Gastrocnemius medialis (tissue), 4 donors: ENCODE measurements around the gene HIVEP3. TPM values are rescaled to one million over a fixed set of nuclear protein-coding genes. Genes with fewer than 3 reads are reported as not detected.
A peak's percentile ranks its signal among the peaks of the same experiment; 100 is the strongest.

Experiments used
- ATAC-seq, 2 donors: fragments of 150-250 bp; one replicate each; pipeline ENCODE4 v1.9.1; 2016
- DNase-seq, 2 donors: peaks; one replicate each; pipeline ENCODE4 v3.0.0-alpha.2; 2019
- H3K27ac ChIP-seq, 4 donors: fragments of 200-600 bp; sonication (generic); 1 replicate in 1 of 4; 2 replicates in 3 of 4; pipeline ENCODE4 v1.5.1; 2016 to 2018; ENCODE audit warnings: mild to moderate bottlenecking in 2 of 4, moderate library complexity in 1 of 4
- H3K27me3 ChIP-seq, 3 donors: fragments of 200-600 bp; sonication (generic) in 2 of 3; 1 replicate in 1 of 3; 2 replicates in 2 of 3; pipeline versions ENCODE4 v1.5.1 to v1.6.0; 2016 to 2019; ENCODE audit warnings: mild to moderate bottlenecking in 1 of 3, moderate library complexity in 1 of 3
- H3K36me3 ChIP-seq, 2 donors: fragments of 200-600 bp; sonication (generic) in 1 of 2; one replicate each; pipeline ENCODE4 v1.5.1; 2017 to 2018
- H3K4me1 ChIP-seq, 2 donors: fragments of 200-600 bp; sonication (generic) in 1 of 2; one replicate each; pipeline ENCODE4 v1.5.1; 2016 to 2017; ENCODE audit warnings: mild to moderate bottlenecking in 2 of 2
- H3K4me3 ChIP-seq, 4 donors: fragments of 200-600 bp; sonication (generic) in 3 of 4; 1 replicate in 1 of 4; 2 replicates in 3 of 4; pipeline ENCODE4 v1.5.1; 2016 to 2019; ENCODE audit warnings: mild to moderate bottlenecking in 2 of 4
- H3K9me3 ChIP-seq, 3 donors: fragments of 200-600 bp; sonication (generic) in 2 of 3; 1 replicate in 1 of 3; 2 replicates in 2 of 3; pipeline ENCODE4 v1.5.1; 2016 to 2019
- POLR2A ChIP-seq, 2 donors: fragments of 450-650 bp; IDR thresholded peaks; one replicate each; pipeline ENCODE4 v1.6.1; 2017; ENCODE audit warnings: antibody characterized with exemption in 2 of 2, mild to moderate bottlenecking in 2 of 2, moderate library complexity in 2 of 2
- in situ Hi-C, 4 donors: fragments of 200-750 bp; cut with MboI; loops; one replicate each; pipeline versions ENCODE4 v1.15.0 to v1.8.0; 2017; ENCODE audit warnings: low sequenced_read_pairs in 4 of 4
- intact Hi-C: fragments of 100-400 bp; cut with DNase I; formaldehyde crosslinking; loops from one replicate; pipeline ENCODE4 v1.15.1; 2023; ENCODE audit warnings: low total_unique reads
- total RNA-seq, 4 donors: library from RNA; depleted of rRNA; stranded (reverse); fragments of >200 nt; gene quantifications; one replicate each; pipeline versions ENCODE4 v1.1.0 to v1.2.3, GENCODE V29; 2016
- TF ChIP-seq, protein P1 (sequence below), 5 experiments: fragments of 450-650 bp in 3 of 5; fragments of 200-600 bp in 2 of 5; sonication (generic) in 2 of 5; IDR thresholded peaks in 4 of 5; conservative IDR thresholded peaks in 1 of 5; 1 replicate in 4 of 5; 2 replicates in 1 of 5; pipeline ENCODE4 v1.5.1; 2016 to 2019; ENCODE audit warnings: antibody characterized with exemption in 5 of 5, mild to moderate bottlenecking in 3 of 5, moderate library complexity in 3 of 5

HIVEP3 gene
- total RNA-seq, 4 donors from 2014 or later = 0.80 to 1.8 (median 1.3) TPM

DNA sequence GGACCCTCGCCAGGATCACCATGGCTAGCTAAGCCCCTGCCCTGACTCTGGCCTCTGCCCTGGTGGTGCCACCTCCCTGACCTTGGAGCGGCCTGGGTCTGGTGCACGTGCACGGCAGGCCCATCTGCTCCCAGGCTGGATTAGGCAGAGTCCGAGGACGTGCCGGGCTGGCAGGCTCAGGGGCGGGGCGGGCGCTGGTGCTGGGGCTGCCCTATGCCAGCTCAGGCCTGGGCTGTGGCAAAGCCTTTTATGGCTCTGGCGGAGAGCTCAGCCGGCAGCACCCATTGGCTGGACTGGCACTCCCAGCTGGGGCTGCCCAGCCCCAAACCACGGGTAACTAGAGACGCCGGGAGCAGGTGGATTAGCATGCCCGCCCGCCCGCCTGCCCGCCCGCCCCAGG is 417.1 kb downstream of the HIVEP3 start:
- ATAC-seq (peak; percentile 47 to 61), DNase-seq (peak; percentile 91 to 97)
- H3K4me3 ChIP-seq = no peak overlapping the region
- H3K4me1 ChIP-seq = peaks cover 52% of the 10 kb centered on the region in 2 donors
- in situ Hi-C loops = no loop called here
- TF ChIP-seq POLR2A (IDR thresholded peaks at IDR 0.05) = peak; percentile 25 to 47
- TF ChIP-seq, protein P1, sequence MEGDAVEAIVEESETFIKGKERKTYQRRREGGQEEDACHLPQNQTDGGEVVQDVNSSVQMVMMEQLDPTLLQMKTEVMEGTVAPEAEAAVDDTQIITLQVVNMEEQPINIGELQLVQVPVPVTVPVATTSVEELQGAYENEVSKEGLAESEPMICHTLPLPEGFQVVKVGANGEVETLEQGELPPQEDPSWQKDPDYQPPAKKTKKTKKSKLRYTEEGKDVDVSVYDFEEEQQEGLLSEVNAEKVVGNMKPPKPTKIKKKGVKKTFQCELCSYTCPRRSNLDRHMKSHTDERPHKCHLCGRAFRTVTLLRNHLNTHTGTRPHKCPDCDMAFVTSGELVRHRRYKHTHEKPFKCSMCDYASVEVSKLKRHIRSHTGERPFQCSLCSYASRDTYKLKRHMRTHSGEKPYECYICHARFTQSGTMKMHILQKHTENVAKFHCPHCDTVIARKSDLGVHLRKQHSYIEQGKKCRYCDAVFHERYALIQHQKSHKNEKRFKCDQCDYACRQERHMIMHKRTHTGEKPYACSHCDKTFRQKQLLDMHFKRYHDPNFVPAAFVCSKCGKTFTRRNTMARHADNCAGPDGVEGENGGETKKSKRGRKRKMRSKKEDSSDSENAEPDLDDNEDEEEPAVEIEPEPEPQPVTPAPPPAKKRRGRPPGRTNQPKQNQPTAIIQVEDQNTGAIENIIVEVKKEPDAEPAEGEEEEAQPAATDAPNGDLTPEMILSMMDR (IDR thresholded peaks at IDR 0.05 in 4 of 5, conservative IDR thresholded peaks at IDR 0.05 in 1 of 5) = no peak
- no peaks in the 10 kb centered on the region for H3K27me3 ChIP-seq
- H3K36me3 ChIP-seq = no peaks in the 10 kb centered on the region
- H3K9me3 ChIP-seq = no peaks in the 10 kb centered on the region
- peak overlapping the region; percentile 88 to 93 (median 90) for H3K27ac ChIP-seq
- intact Hi-C loops = loop anchor here (1.0 kb wide), 1 partner anchor 140 kb away; the partner anchor contains the start of gene FOXO6

DNA sequence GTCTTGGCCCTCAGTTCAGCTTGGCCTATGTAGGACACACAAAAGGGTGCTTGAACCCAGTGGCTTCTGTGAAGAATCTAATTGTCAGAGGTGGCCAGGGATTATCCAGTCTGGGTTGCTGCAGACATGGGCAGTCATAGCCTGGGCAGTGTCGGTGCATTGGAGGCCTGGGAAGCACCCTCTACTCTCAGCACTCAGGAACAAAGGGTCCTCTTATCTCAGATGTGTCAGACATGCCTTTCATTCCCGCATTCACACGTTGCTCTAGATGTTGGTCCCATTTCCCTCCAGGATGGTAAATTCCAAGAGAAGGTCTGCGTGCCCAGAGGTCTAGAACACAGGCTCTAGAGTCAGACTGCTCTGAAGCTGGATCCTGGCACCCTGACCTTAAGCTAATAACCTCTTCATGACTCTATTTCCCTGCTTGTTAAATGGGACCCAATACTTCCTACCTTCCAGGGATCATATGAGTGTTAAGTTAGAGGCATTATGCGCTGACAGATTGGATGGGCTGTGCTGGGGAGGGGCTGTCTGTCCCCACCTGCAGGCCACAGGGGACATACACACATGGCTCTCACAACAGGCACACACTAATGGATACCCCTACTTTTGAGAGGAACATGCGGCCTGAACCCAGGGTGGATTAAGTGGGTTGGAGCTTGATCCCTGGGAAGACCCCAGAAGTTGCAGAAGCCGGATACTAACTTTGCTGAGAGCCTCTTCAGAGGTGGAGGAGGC is 417.8 kb downstream of the HIVEP3 start:
- H3K4me3 ChIP-seq = no peak overlapping the region
- no peaks in the 10 kb centered on the region for H3K9me3 ChIP-seq
- intact Hi-C loops = loop anchor here (1.0 kb wide), 1 partner anchor 140 kb away; the partner anchor contains the start of gene FOXO6
- no peaks in the 10 kb centered on the region for H3K27me3 ChIP-seq
- ATAC-seq (peak; percentile 2 to 6), DNase-seq (no peak)
- H3K27ac ChIP-seq = peak overlapping the region; percentile 88 to 93 (median 90)
- H3K36me3 ChIP-seq = no peaks in the 10 kb centered on the region
- TF ChIP-seq, protein P1 (IDR thresholded peaks at IDR 0.05 in 4 of 5, conservative IDR thresholded peaks at IDR 0.05 in 1 of 5) = peak in 1 of 5 experiments; percentile 20
- TF ChIP-seq POLR2A (IDR thresholded peaks at IDR 0.05) = no peak
- H3K4me1 ChIP-seq = peaks cover 55 to 56% of the 10 kb centered on the region in 2 donors
- in situ Hi-C loops = no loop called here

DNA sequence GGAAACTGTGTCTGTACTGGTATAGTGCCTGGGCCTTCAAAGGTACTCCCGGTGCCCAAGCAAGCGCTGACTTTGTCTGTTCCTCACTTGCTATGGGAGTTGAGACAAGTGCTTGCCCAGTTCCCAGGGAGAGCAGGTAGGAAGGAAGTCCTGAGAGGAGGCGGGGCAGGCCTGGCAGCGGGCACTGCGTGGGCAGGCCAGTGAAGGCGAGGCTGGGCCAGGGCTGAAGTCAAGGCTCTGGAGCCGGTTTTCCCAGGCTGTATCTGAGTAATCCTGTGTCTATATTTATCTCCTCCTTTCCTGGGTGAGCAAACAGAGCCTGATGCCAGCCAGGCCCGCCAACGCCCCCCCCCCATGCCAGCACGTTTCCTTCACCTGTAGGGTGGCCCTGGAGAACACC is 418.3 kb downstream of the HIVEP3 start:
- Histone ChIP-seq H3K4me3 (no peak overlapping the region), H3K27ac (peak overlapping the region; percentile 88 to 93 (median 90)), H3K27me3 (no peaks in the 10 kb centered on the region), H3K36me3 (no peaks in the 10 kb centered on the region), H3K4me1 (peaks cover 61% of the 10 kb centered on the region in 2 donors), H3K9me3 (no peaks in the 10 kb centered on the region)
- ATAC-seq = peak; percentile 44
- DNase-seq = peak; percentile 82 to 92
- TF ChIP-seq, protein P1 (IDR thresholded peaks at IDR 0.05 in 4 of 5, conservative IDR thresholded peaks at IDR 0.05 in 1 of 5) = no peak
- intact Hi-C loops (no loop called here), in situ Hi-C loops (no loop called here)

DNA sequence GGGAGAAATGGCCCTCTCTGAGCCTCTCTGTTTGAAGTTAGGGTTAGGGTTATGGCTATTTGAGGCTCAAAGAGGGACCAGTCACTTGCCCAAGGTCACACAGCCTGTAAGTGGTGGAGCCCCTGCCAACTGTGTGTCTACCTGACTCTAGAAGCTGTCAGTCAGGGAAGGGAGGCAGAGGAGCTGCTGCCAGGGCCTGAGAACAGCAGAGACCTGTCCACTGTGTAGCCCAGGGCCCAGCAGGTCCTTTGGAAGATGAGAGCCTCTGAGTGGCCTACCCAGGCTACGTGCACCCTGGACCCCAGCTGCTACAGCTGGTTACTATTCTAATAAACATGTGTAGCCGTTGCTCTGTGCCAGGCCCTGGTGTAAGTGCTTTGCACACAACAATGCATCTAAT is 419.1 kb downstream of the HIVEP3 start:
- Histone ChIP-seq H3K4me1 (peaks cover 61% of the 10 kb centered on the region in 2 donors), H3K9me3 (no peaks in the 10 kb centered on the region), H3K27ac (peak overlapping the region; percentile 88 to 93 (median 90)), H3K4me3 (no peak overlapping the region), H3K36me3 (no peaks in the 10 kb centered on the region), H3K27me3 (no peaks in the 10 kb centered on the region)
- no peak for TF ChIP-seq POLR2A (IDR thresholded peaks at IDR 0.05)
- TF ChIP-seq, protein P1 (IDR thresholded peaks at IDR 0.05 in 4 of 5, conservative IDR thresholded peaks at IDR 0.05 in 1 of 5) = no peak
- in situ Hi-C loops (no loop called here), intact Hi-C loops (loop anchor here (5.0 kb wide), 2 partner anchors 82 to 163 kb away; no protein-coding TSS in a partner anchor)
- no peak for ATAC-seq
- DNase-seq = no peak
